ENCODE measurements around the gene ZNF593OS.

ZNF593OS gene

DNA sequence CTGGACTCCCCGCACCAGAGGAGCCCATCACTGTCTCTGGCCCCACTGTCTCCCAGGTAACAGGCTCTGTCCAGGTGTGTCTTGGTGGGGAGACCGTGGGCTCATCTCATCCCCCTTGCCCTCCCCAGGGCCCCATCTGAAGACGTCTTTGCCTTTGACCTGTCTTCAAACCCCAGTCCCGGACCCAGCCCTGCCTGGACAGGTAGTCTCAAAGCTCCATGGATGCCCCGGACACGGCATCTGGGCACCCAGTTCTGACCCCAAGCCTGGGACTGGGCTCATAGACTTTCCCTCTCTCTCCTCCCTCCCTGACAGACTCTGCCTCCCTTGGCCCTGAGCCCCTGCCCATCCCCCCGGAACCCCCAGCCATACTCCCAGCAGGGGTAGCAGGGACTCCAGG lies 12.5 kb upstream of the ZNF593OS start:
- no peak for DNase-seq (ENCODE audit: low spot score)

- DNase-seq (ENCODE audit: low spot score) = no peak
Observed at GRCh38 chr1:26182383-26182696, 10.7 kb upstream of the ZNF593OS start.

- DNase-seq (ENCODE audit: low spot score) = no peak
Observed at GRCh38 chr1:26181586-26182382, 10.2 kb upstream of the ZNF593OS start.

GRCh38 chr1:26180010-26180506 lies 8.4 kb upstream of the ZNF593OS start:
- DNase-seq (ENCODE audit: low spot score) = no peak

GRCh38 chr1:26177182-26177684 lies 5.6 kb upstream of the ZNF593OS start, which contains the start of gene CNKSR1:
TSS of gene CNKSR1 (plus strand) at chr1:26177491. CDS start at chr1:26177548, 57 bp downstream.
- DNase-seq (ENCODE audit: low spot score) = peak; percentile 92

- no peak for DNase-seq (ENCODE audit: low spot score)
Observed at GRCh38 chr1:26175346-26175745, 3.7 kb upstream of the ZNF593OS start.

- DNase-seq (ENCODE audit: low spot score) = no peak
Observed at GRCh38 chr1:26170472-26170821, 1.2 kb downstream of the ZNF593OS start.

GRCh38 chr1:26169669-26170471 lies 1.8 kb downstream of the ZNF593OS start, which contains the start of gene ZNF593:
TSS of gene ZNF593 (plus strand) at chr1:26169908. CDS start at chr1:26169984, 76 bp downstream.
- peak; percentile 94 for DNase-seq (ENCODE audit: low spot score)

GRCh38 chr1:26169198-26169554 lies 2.5 kb downstream of the ZNF593OS start:
- DNase-seq (ENCODE audit: low spot score) = no peak

GRCh38 chr1:26168410-26169197 lies 3.0 kb downstream of the ZNF593OS start, which contains the start of gene C1orf232:
TSS of gene C1orf232 (minus strand) at chr1:26168963. CDS start at chr1:26168499, 464 bp downstream.
- no peak for DNase-seq (ENCODE audit: low spot score)

- no peak for DNase-seq (ENCODE audit: low spot score)
Observed at GRCh38 chr1:26166719-26167281, 4.8 kb downstream of the ZNF593OS start.

DNA sequence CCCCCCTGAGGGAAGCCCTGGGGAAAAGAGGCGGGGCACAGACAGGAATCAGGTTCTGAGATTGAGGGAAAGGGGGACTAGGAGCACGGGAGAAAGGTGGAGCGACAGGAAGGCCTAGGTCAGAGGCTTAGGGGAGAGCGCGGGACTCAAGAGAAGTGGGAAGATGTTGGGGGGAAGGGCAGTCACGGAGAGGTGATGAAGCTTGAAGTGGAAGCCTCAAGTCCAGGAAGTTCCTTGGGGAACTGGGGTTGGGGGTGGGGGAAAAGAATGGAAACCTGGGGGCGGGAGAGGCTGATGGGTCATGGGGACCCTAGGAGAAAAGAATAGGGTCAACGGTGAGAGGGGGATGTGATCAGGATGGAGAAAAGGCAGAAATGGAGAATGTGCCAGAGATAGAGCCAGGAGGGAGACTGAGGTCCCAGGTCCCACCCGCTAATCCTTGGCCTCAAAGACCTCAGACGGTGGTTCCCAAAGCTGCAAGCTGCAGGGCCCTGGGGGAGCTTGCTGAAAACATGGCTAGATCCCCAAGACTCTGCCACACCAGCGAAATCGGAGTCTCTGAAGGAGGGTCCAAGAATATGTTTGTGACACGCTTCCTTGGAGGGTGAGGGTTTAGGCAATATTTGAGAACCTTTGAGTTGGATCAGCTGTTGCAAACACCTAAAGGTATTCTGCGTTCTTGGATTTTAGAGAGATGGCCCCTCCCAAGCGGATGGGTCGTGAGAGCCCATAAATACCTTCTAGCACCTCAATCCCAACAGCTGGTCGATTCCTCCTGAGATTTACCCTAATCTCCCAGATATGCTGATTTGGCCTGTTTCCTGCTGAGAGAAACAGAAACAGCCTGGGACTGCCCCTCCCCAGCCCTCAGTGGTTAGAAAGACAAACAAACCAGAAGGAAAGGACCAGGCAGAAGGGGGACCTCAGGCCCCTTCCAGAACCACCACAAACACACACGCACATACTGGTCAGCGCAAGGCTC lies 6.5 kb downstream of the ZNF593OS start:
- no peak for DNase-seq (ENCODE audit: low spot score)

DNA sequence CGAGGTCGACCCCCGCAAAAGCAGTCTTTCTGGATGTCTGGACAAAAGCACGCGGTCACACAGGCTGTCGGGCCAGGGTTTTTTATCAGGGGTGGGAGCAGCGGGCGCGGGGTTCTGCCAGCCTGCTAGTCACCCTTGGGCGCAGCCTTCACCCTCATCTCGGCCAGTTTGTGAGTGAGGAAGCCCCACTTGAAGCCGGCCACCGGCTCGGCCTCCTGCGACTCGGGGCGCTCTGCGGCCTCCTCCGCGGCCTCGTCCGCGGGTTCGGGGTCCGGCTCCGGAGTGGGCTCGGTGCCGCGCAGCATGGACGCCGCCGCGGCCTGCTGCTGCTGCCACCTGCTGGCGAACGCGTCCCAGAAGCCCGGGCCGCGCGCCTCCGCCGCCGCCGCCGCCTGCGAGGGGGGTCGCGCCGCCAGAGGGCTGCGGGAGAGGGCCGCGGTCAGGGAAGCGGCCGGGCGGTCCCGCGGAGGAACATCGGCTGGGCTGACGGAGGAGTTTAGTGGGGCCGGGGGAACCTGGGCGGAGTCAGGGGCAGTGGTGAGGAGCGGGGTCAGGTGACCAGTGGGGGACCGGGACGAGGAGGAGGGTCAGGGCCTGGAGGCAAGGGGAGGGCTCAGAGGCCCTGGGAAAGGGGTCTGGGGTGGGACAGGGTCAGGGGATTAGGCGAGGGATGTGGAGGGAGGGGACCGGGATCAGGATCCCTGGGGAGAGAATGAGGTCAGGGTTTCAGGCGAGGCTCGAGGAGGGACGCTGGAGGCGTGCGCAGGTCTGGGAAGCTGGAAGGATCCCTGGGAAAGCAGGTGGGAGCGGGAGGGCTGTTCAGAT lies 7.4 kb downstream of the ZNF593OS start:
- peak; percentile 56 for DNase-seq (ENCODE audit: low spot score)

DNA sequence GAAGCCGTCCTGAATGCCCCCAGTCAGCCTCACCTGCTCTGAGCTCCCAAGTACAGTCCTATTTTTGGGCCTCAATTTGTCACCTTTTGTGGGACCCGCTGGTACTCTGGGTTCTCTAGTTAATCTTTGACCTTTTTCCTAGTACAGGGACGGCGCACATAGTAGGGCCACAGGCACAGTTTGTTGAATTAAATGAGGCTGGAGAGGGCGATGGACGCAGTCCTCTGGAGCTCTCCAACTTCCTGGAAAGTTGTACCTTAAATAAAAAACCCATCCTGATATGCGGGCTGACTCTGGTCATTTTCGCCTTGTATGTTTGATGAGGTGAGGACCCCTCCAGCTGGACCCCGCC lies 8.0 kb downstream of the ZNF593OS start:
- DNase-seq (ENCODE audit: low spot score) = no peak

DNA sequence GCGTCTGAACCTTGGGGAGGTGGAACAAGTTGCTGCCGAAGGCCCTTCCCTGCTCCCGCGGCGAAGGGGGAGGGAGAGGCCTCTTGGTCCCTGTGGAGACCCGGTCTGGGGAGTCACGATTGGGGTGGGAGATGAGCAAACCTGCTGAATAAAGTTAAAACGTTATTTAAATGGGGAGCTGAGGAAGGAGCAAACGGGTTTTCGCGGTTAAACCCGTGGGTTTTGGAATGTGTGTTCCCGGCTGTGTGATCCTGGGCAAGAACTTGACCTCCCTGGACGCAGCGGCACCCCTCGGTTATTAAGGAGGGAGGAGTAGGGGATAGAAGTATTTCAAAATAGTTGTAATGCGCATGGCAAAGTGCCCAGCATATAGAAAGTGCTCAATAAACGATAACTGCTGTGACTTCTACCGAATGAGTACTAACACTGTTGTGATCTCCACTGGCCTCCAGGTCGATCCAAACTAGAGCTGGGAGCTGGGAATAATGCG lies 9.4 kb downstream of the ZNF593OS start:
- peak; percentile 19 for DNase-seq (ENCODE audit: low spot score)

- peak; percentile 70 for DNase-seq (ENCODE audit: low spot score)
Observed at GRCh38 chr1:26161415-26162219, 10.0 kb downstream of the ZNF593OS start.

GRCh38 chr1:26160527-26161414 lies 10.9 kb downstream of the ZNF593OS start:
- no peak for DNase-seq (ENCODE audit: low spot score)

DNA sequence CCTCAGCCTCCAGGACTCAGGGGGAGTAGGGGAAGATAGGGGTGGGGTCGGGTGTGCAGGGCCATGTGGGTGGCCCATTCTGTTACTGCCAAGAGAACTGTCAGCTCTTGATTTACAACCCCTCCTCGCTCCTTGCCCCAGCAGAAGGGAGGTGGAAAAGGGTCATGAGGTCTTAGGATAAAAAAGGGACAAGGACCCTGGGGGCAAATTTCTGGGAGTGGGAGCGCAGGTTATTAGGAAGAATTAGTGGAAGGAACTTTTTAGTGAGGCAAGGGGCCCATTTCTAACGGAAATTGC lies 11.9 kb downstream of the ZNF593OS start:
- no peak for DNase-seq (ENCODE audit: low spot score)
